ENCODE data around the gene GLRX3.

GLRX3 gene

DNA sequence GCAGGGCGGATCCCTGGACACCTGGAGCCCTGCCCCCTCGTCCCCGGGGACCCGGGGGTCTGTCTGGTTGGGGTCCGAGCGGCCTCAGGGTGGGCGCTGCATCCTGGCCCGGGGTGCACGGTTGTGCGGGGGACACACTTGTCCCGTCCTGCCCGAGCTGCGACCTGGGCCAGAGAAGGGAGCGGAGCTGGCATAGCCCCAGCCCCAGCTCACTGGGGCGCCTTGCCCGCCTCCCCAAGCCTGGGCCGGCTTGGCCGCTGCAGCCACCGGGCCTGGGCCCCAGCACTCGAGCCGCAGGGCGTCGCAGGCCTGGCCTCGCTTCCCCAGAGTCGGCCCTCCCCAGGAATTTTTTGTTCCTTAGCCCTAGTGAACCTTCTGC, 54.5 kb downstream of the GLRX3 start:
- TF ChIP-seq GATA2 (IDR thresholded peaks at IDR 0.05; ENCODE audit: low read depth, low read length) (no peak), GATA3 (IDR thresholded peaks at IDR 0.05; ENCODE audit: low read depth, low read length) (no peak)

DNA sequence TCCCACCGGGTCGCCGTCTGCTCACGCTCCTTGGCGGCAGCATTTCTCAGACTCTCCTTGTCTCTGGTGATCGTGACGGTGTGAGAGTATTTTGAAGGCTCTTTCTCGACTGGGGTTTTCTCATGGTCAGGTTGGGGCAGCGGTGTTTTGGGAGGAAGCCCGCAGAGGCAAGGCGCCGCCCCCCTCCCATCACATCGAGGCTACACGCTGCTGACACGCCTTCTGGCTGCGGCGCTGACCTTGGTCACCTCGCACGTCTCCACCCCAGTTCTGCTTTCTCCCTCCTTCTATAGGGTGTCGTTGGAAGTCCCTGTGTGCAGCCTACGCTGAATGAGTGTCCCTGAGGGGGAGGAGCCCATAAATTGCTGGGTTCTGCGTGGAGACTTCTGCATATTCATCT, 55.2 kb downstream of the GLRX3 start:
- TF ChIP-seq GATA2 (IDR thresholded peaks at IDR 0.05; ENCODE audit: low read depth, low read length): no peak
- TF ChIP-seq GATA3 (IDR thresholded peaks at IDR 0.05; ENCODE audit: low read depth, low read length): no peak

DNA sequence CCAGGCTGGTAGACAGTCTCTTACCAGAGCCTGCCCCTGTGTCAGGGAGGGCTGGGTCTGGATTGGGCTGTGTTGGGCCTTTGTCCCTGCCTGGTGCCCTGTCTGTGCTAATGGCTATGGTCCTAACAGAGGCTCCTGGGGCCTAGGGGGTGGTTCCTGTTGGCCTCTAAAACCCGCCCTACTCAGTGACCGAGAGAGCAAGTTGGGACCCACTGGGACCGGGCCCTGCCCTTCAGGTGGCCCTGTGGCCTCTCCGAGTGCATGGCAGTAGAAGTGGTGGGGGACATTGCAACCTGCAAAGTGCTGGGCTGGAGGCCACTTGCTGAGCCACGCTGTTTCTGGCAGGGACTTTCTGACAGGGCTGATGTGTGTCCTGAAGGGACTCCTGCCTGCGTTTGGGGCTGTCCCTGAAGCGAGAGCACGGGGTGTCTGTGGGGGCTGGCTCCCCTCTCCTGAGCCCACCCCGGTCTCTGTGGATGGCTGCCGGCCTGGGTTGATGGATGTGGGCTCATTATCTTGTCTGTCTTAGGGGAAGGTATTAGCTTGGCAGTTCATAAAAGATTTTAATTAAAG, 56.2 kb downstream of the GLRX3 start:
- no peak for TF ChIP-seq GATA3 (IDR thresholded peaks at IDR 0.05; ENCODE audit: low read depth, low read length)
- no peak for TF ChIP-seq GATA2 (IDR thresholded peaks at IDR 0.05; ENCODE audit: low read depth, low read length)

DNA sequence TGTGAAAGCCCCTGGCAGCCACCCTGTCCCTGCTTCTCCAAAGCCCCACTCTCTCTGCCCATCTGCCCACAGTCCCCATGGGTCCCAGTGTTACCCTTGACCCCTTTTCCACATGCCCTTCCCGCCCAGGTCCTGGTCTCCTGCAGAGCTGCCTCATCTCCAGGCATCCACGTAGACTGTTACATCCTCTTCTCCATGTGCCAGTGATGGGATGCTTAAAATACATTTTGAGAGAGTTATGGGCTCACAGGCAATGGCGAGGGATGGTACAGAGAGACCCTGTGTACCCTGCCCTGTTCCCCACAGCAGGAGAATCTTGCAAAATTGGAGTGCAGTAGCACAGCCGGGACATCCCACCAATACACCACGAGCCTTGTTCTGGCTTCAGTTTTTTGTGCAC, 56.8 kb downstream of the GLRX3 start:
- TF ChIP-seq GATA2 (IDR thresholded peaks at IDR 0.05; ENCODE audit: low read depth, low read length): no peak

DNA sequence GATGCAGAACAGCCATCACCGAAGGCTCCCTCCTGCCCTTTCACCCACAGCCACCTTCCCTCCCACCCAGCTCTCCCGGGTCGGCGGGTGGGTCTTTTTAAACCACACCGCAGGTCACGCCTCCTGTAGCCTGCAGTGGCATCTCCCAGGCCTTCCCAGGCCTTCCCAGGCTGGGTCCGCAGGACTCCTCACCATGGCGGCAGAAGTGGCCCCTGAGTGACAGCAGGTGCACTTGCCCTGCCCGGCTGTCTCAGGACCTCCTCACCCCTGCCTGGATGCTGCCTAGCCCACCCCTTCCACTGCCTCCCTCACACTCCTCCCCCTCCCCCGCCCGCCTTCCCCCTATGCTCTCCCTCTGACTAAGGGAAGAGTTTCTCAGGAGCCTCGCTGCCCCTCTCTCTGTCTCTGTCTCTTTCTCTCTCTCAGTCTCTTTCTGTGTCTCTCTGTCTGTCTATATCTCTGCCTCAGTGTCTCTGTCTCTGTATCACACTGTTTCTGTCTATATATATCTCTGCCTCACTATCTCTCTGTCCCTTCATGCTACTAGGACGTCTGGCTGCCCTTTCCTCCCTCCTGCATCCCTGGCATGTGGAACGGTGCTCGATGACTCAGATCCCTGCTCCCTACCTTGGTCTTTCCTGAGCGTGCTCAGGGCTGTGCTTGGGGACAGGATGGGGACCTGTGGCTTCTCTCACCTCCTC, 57.5 kb downstream of the GLRX3 start:
- TF ChIP-seq GATA2 (IDR thresholded peaks at IDR 0.05; ENCODE audit: low read depth, low read length) (no peak), GATA3 (IDR thresholded peaks at IDR 0.05; ENCODE audit: low read depth, low read length) (no peak)

DNA sequence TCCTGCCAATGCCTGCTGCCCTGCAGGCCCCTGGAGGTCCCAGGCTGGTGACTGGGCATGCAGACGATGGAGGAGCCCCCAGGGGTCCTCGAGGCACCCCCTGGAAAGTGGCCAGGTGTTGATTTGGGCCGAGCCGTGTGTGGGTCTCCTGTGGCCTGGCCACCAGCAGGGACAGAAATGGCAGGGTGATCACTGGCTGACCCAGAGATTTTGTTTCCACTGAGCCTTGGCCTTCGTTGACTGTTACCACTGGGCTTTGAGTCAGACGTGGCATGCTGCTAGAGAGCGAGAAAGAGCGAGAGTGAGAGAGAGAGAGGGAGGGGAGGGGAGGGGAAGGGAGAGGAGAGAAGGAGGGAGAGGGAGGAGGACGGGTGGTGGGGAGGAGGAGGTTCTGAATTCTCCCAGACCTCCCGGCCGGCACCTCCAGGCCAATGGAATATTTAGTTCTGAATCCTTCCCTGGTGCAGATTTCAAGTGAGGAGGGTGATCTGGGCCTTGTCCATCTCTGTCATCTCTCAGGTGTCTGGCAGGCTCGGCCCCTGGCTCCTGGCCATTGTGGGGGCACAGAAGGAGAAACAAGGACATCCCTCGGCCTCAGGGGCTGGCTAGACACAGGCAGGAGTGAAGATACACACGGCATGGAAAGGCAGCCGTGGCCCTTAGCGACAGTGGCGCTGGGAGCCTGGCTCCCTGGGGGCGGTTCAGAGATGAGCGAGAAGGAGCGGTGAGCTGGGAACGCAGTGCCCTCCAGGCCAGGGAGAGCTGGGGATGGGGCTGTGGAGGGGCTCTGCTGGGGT, 58.2 kb downstream of the GLRX3 start:
- TF ChIP-seq GATA3 (IDR thresholded peaks at IDR 0.05; ENCODE audit: low read depth, low read length) (no peak), GATA2 (IDR thresholded peaks at IDR 0.05; ENCODE audit: low read depth, low read length) (peak; percentile 23; the same call in 1 of the 2 replicates)

DNA sequence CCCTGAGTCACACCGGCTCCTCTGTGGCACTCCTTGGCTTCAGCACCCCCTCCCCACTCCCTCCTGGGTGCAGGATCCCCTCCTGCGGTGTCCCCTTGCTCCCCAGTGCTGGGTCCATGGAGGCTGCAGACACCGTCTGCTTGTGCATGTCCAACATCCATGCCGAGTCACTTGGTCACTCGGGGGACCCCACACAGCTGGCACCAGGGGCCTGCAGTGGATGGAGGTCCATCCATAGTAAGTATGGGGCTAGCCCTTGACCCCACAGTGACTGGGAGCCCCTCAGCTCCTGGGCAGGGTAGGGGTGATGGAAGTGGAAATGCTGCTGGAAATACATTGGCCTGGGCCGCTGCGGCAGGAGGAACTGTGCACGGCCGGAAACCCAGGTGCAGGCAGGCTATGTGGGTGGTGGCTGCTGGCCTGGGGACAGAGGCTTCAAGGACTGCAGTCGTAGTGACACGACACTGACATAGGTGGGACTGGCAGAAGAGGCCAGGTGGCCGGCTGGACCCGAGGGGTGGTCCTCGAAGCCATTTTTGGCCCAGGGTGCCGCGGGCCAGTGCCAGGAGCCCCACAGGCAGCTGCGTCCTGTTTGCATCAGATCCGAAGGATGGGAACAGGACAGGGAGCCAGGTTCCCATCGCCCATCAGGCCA, 58.9 kb downstream of the GLRX3 start:
- no peak for TF ChIP-seq GATA3 (IDR thresholded peaks at IDR 0.05; ENCODE audit: low read depth, low read length)
- no peak for TF ChIP-seq GATA2 (IDR thresholded peaks at IDR 0.05; ENCODE audit: low read depth, low read length)

DNA sequence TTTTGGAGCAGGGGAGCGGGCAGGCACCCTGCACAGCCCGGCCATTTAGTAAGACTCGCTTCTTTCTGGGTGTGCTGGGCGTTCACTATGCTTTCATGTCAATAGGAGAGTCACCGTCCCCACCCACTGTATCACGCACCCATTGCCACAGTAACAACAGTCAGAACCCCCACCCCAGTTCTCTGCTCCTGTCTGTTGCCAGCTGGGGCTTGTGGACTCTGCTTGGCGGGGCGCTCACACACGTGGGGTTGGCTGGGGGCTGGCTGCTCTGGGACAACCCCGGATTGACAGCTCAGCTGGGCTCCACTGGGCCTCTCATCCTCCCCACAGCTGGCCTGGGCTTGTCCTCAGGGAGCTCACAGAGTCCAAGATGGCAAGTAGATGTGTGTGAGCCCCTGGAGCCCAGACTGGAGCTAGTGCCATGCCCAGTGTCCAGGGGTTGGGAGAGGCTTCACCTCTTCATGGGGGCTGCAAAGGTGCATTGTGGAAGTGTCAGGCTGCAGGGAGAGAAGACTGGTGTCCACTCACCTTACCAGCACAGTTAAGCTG, 59.6 kb downstream of the GLRX3 start:
- TF ChIP-seq GATA2 (IDR thresholded peaks at IDR 0.05; ENCODE audit: low read depth, low read length): no peak
- TF ChIP-seq GATA3 (IDR thresholded peaks at IDR 0.05; ENCODE audit: low read depth, low read length): no peak

DNA sequence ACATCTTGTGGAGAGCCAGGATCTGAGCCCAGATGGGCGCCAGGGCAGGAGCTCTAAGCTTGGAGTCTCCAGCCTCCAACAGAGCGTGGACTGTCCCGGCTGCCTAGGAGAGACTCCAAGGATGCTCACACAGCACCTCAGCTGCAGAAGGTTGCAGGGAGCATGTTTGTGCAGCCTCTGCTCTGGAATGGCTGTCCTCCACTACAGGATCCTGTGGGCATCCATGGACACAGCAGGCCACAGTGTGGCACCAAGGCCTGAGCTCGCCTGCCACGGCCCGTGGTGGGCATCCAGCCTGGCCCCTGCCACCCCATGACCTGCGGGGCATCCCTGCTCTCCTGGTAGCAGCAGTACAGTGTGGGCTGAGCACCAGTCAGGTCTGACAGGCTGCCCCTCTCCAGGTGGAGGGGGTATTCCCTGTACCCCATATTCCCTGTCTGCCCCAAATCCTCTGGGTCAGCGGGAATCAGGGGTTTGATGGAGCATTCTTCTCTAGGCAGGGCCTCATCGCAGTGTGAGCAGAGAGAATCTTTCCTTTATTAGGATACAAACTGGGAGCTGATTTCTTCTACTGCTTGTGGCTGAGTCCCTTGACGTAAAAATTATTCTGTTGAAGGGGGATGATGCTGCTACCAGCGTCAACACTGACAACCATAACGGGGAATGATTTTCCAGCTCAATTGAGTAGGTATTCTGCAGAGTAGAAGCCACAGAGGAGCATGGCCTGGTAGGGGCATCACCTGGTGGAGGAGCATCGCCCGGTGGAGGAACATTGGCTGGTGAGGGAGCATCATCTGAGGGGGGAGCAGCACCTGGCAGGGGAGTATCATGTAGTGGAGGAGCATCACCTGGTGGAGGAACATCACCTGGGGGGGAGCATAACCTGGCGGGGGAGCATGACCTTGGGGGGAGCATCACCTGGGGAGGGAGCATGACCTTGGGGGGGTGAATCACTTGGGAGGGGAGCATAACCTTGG, 60.6 kb downstream of the GLRX3 start:
- no peak for TF ChIP-seq GATA2 (IDR thresholded peaks at IDR 0.05; ENCODE audit: low read depth, low read length)

DNA sequence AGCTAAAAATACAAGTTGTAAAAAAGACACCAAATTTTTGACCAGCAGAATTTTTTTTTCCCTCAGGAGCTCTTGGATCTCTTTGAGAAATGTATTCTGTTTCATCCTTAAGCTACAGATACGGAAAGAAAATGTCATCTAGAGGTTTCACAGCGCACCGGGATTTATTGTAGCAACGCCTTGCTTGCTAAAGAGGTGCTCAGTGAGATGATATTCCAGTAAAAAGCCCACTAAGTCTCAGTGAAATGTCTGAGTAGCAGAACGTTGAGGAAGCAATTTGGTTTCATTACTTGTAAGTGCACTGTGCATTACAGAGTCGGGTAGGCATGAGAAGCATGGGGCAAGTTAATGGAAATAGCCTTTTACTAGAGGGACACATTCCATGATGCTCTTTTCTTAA, 62.5 kb downstream of the GLRX3 start:
- TF ChIP-seq GATA3 (IDR thresholded peaks at IDR 0.05; ENCODE audit: low read depth, low read length) (no peak), GATA2 (IDR thresholded peaks at IDR 0.05; ENCODE audit: low read depth, low read length) (no peak)

DNA sequence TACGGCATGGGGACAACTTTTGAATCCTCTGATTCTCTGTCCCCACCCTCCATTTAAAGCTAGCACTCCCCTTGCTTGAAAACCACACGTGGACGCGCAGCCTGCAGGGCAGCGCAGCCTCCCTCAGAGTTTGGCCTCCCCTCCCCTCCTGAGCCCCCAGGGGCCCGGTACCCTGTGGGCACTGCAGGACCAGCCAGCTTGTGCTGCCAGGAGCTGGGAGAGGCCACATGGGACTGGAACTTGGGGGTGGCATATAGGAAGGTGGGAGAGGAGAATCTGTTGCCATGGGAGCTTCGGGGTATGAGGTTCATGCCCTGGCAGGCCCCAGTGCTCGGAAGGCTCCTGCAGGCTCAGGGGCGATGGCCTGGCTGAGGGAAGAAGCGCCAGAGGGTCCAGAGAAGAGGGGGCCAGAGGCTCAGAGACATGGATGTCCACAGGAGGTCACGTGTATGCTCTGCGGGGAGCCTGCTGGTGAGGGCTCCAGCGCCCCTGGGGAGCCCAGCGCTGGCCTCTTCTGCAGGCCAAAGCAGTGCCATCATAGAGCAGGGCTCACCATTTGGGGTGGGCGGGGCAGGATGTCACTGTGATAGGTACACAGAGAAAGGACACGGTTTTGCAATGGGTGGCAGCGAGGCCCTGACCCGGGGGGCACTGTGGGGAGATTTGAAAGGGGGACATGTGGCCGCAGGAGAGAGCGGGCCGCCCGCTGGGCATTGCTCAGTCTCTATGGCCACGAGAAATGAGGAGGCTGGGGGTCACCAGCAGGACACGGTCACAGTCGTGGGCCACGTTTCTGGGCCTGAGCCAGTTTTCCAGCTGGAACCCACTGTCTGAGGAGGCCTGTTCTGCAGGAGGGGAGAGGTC, 64.2 kb downstream of the GLRX3 start:
- TF ChIP-seq GATA3 (IDR thresholded peaks at IDR 0.05; ENCODE audit: low read depth, low read length) (no peak), GATA2 (IDR thresholded peaks at IDR 0.05; ENCODE audit: low read depth, low read length) (no peak)

DNA sequence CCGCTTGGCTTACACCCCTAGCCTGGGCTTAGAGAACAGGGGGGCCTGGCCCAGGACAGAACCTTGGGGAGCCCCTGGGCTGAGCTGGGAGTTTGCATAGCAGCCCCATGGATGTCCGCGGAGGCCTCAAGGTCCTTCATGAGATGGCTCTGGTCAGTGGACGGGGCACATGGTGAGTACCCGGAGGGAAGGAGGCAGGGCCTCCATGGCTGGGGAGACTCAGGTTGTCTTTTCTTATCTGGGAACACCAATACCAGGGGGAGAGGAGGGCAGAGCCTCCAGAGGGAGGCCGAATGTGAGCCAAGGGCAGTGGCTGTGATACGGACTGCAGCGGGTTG, 64.8 kb downstream of the GLRX3 start:
- TF ChIP-seq GATA2 (IDR thresholded peaks at IDR 0.05; ENCODE audit: low read depth, low read length): no peak
- TF ChIP-seq GATA3 (IDR thresholded peaks at IDR 0.05; ENCODE audit: low read depth, low read length): no peak

Measured in SH-SY5Y (cell line).